ENCODE data around the gene KCNT1.

DNA sequence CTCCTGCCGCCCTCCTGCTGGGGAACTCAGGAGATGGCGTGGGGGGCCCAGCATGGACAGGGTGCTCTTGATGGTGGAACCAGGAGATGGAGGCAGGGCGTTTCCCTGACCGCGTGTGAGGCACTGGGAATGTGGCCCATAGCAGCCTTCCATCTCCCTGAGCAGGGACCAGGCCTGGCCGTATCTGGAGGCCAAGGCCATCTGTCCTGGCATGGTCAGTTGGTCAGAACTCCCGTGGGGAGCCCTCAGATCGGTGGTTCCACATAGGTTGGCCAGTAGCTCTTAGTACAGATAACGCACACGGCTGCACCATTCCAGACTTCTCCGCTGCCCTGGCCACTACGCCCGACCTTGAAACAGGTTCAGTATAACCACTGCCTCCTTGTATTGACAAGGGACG is 77.6 kb downstream of the KCNT1 start:
- TF ChIP-seq CTCF (IDR thresholded peaks at IDR 0.05; ENCODE audit: insufficient read depth, low read depth, low read length) (no peak), EZH2 (IDR thresholded peaks at IDR 0.05; ENCODE audit: insufficient read depth, low read length) (no peak)
